GM18517 (cell line): Measurements from ENCODE around the gene NID2.

ENCODE experiments used
- ATAC-seq: cut with Tn5 transposase; IDR thresholded peaks from one replicate; pipeline ENCODE4 v1.9.1; 2021; ENCODE audit warnings: mild to moderate bottlenecking, moderate library complexity; ENCODE audit not compliant: unreplicated experiment

Gene NID2

DNA sequence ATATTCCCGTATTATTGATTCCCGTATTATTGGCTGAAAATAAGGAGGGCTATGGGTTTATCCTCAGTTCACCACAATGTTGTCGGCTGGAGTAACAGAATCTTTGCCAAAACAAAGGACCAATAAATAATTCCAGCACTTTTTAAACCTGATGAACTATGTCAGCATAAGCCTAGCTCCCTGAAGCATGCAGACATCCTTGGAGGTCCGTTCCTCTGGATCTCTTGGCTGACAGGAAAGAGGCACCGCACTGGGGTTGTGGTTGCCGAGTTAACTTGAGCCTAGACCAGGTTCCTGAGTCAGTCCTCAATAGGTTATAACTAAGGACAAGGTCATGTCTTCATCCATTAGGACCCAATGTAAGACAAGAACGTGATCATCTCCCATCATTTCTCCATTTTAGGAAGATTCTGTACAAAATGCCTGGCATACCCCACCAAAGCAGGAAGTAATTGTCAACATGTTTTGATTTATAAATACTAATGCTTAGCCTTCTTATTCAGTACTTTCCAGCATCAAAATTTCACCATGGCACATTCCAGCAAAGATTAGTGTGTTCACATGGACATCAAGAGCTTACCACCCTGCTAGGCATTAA lies 36.6 kb downstream of the NID2 start:
- no peak for ATAC-seq

DNA sequence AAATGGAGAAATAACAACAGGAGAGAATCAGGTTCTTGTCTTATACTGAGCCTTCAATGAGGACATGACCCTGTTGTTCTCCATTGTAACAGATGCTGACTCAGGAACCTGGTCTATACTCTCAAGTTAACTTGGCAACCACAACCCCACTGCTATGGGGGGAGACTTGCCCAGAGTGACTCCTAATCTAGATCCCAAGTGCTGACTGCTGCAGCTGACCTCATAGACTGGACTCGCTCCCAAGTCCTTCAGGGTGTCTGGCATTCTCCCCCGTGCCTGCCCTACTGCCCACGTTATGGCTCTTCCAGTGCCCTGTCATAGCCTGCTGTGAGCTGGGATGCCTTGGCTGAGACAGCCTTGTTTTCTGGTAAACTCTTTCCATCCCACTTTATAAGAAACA lies 37.1 kb downstream of the NID2 start:
- no peak for ATAC-seq

DNA sequence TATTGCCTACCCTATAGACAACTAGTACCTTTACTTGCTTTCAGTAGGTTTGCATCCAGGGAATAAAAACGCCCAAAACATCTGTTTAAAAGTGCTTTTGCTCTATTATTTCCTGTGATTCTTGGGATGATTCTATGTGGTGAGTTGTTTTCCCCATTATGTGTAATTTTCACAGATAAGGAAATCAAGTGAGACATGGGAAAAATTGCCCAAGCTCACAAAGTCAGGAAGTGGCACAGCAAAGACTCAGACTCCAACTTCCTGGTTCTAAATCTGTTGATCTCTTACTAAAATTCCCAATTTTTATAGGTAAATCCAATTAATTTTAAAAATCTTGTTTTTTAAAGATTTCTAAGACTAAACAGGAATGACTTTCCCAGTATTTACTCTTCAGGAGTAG lies 39.0 kb downstream of the NID2 start:
- ATAC-seq, result no peak

DNA sequence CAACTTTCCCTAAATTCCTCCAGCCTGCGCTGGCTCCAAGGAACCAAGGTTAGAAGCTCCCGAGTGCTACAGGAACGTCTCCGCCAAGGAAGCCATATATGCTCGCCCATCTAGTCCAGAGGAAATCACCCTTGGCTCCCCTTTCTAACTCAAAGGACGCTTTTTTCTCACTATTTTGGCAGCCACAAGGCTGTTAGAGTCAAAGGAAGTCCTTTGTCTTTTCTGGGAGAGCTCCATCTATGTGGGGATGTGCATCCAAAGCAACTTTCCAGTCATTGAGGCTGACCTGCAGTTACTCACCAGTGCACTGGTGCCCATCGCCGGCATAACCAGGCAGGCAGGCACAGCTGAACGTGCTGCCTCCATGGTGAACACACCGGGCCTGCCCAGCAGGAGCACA lies 42.0 kb downstream of the NID2 start:
- no peak for ATAC-seq

DNA sequence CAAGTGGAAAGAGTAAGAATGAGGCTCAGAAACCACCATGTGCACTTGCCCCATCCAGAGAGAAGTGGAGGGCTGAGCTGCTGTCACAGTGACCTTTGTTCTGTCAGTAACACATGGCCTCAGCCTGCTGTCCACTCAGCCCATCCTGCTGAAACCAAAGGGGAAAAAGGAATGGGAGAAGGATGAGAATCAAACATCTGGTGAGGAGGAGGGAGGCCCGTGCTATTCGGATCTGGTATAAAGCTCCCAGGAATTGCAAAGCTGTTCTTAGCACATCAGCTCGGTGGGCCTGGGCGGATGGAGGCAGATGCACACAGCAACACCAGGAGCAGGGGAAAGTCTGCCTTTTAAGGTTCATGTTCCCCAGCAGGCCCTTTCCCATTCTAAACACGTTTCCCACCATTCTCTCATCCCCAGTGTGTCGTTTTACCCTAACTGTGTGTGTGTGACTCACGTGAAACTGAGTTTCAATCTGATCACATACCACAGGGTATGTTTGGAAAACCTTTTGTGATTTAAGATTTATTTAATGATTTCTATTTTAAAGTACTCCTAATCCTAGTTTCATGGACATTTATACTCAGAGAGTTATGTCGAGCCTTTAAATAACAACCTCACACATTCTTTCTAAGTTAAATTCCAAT lies 42.7 kb downstream of the NID2 start:
- ATAC-seq, result no peak

DNA sequence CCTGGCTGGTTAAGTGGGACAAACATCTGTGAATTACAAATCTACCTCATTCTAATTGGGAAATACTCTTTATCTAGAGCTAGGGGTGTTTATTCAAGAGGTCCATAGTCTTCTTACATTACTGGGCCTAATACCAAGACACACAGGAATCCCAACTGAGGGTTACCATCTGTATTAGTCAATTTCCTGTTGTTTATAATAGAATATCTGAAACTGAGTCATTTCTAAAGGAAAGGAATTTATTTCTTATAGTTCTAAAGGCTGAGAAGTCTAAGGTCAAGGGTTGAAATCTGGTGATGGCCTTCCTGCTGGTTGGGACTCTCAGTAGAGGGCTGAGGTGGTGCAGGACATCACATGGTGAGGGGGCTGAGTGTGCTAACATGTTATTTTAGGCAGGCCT lies 43.5 kb downstream of the NID2 start:
- no peak for ATAC-seq

DNA sequence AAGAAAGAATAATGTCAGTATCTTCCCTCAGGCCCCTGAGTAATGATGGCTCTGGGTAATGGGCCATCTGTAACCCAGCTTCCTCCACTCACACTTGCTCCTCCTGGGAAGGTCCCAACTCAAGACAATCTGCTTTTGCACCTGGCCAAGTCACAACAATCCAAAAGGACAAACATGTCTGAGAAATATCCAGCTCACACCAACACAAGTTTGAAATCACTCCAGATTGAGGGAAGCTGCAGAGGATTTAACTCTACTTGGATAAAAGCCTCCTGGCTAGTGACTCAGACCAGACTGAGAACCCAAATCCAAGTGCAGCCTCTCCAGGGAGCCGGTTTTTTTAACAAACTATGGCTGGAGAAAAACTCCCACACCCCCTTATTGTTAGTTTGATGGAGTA lies 45.3 kb downstream of the NID2 start:
- no peak for ATAC-seq

DNA sequence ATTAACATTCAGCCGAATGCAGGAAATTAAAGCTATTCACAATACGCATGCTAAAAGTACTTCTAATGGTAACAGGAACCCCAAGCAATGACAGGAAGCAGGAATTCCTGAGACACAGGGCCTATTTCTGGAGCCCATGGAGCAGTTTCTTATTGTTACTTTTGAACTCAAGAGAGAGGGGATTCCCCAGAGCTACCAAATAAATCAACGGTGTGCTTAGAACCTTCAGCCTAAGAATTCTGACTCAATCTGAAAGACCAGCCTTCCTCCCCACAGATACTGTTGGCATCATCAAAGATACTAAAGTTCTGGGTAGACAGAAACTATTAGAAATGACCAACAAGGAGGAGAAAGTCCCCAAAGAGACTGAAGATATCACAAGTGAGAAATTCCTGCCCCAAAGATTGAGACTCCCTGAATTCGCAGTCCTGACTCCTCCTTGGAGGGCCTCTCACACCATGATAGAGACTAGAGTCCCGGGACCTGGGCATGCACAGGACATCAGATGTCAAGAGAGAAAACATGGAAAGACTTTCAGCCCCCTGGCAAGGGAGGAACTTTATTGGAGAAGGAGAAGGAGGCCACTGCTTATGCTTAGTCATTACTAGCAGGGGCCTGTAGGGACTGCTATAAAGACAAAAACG lies 46.8 kb downstream of the NID2 start:
- peak; percentile 91 for ATAC-seq

DNA sequence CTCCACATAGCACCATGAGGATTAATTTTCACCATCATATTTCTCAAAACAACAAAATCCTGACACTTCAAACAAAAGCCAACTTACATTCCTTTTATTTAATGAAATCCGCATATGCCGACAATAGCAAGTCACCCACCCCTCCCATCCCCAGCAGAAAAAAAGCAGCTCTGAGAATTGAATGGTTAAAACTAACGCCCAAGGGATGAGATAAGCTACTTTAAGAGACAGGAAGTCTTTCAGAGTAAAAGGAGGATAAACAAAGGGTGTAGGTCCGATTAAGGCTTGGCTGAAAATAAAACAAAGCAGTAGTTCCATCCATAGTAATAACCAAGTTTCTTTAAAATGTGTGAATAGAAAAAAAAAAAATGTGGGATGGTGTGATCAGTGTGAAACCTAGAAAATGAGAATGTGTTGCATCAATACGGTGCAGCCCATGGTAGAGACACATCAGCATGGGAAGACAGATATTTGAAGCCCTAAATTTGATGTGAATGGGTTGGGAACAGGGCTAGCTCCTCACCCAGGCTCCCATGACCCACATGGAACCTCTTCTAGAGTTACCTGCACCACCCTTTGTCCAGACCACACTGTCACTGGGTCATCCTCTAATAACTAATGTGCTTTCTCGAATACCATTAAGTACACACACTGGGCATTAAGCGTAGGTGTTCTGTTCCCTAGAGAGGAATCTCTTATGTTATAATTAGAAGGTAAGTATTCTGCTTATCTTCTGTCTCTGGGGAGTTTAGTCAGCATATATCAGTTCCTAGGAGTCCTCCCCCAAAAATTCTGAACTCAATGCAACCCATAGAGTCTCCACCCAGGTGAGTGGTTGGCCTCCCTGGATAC lies 47.8 kb downstream of the NID2 start:
- no peak for ATAC-seq

DNA sequence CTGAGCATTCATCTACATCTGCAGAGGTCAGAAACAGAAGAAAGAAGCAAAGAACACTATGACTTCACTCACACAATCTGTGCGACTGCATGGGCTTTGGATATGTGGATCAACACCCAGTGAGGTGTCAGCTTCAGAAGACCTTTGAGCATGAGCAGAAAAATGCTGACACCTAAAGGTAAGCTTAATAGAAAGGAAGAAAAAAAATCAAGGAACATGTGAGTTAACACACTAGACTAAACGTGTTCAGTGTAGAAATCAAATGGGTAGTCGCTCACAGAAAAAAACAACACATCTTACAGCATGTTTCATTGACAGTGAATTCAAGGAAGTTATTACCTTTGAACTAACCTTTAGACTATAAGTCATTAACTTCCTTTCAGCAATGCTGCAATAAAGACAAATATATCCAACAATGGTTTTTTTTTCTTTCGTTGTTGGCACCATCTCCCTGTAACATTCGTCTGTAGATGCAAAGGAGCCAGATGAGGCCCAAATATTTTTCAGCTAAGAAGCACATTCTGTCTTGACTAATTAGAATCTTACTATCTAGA lies 48.6 kb downstream of the NID2 start:
- ATAC-seq, result no peak

DNA sequence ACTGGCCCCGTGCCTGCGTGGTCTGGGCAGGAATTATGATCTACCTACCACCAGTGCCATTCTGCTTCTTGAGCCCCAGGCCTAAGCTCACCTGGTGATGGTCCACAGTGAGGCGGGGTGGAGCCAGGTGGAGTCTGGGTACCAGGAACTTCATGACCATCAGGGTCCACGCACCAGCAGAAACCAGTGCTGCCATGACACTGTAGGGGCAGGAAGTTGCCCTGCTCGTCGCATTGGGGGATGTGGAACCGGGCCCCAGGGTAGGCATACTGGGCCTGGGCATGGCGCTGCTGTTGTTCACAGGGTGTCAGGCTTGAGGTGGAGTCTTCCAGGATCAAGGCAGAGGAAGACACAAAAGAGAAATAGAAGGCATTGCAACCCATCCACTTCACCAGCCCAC lies 49.9 kb downstream of the NID2 start:
- ATAC-seq, result no peak

DNA sequence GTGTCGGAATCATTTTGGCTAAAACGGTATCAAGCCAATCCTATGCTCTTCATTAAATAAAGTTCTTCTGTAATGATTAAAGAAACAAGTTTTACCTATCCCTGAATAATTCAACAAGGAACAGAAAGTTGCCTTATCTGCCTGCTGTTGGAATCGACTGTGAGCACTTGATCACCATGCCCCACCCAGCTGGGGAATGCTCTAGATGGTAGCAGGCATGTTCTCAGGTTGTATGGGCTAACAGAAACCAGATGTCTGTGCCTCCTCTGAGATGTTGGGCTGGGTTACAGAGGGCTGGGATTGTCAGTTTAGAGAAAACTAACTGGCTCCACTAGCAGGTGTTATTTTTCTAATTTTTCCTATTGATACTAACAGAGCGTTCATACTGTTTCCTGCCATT lies 50.6 kb downstream of the NID2 start:
- ATAC-seq, result no peak

DNA sequence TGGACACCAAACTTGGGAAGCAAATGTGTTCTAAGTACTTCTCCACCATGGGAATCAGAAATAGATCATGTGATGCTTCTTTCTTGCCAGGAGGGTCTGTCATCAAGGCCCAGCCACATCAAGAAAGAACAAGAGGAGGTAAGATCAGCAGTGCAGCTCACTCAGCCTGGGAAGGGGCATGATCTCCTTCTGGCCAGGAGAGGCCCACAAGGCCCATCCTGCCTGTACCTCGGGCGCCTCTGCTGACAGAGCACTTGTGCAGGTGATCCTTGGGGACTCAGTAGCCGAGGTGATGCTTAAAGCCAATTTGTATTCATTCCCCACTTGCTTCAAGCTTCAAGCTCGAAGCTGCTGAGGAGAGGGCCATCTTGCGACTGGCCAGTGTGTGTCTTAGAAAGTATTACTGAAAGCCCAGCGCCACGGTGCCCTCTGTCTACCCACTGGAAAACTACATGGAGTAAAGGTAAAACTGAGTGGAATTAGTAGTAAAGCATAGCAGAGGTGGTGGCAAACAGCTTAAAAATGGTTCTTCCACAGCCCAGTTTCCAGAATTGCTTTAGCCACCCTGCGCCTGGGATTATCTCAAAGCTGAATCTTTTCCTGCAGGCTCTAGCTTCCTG lies 53.3 kb downstream of the NID2 start:
- no peak for ATAC-seq

DNA sequence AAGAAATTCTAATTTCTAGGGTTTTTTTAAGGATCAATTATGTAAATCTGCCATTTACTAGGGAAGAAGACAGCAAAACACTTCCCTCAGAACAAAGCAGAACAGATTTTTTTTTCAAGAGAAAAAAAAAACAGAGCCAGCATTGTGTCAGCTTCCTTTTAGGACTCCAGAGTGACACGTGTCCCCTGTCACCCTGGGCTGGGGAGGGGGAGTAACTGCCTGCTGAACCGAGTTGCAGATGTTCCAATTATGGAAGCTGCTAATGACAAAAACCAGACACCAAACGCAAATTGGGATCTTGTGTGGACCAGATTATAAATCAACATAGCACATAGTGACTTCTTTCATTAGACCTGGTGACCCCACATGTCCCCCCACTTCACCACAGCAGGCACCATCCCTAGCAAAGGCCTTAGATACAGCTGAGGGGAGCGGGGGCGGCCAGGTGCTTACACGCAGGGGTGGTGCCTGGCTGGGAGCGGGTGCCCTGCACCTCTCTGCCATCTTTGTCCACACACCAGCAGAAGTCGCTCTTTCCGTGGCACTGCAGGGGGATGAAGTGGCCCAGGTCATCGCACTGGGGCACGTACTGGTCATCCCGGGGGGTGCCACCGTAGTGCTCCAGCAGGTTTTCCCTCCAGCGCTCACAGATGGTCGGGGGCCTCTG lies 54.1 kb downstream of the NID2 start:
- ATAC-seq, result no peak

DNA sequence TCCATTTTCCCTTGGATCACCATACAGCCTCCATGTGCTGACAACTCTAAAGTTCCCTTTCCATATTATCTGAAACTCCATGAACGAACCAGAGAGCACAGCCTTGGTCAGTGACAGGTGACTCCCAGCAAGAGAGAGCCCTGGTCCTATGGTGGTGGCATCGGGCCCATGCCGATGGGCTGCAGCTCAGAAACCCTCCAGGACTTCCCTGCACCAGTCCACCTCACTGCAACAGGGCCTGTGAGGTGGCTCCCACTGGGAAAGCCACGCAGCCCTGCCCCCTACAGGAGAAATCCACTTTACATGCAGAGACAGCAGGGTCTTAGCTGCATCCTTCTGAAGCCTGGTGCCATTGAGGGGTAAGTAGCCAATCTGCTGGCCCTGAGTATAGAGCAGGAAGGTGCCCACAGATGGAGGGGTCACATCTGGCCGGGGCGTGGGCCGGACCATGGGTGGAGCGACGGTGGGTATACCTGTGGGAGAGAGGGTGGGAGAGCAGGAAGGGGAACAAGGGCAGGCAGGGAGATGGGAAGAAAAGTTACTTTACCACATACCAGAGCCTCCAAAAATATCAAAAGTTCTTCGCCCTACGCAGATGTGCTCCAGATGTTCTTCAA lies 54.8 kb downstream of the NID2 start:
- no peak for ATAC-seq

DNA sequence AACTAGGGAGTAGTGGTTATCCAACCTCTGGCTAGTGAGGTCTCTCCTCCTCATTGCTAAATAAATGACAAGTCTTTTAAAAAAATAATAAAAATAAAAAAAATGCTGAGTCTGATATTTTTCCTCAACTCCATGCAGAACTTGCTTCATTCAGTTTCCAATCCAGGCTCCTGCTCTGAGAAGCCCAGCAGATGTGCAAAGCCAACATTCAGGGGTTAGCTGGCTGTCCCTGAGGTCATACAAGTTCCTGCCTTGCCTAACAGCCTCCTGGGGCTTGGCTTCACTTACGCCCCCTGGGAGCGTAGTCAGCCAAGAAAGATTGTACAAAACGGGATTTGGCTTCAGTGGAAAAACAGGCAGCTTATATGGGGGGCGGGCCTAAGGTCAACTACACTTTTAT lies 56.2 kb downstream of the NID2 start:
- no peak for ATAC-seq

DNA sequence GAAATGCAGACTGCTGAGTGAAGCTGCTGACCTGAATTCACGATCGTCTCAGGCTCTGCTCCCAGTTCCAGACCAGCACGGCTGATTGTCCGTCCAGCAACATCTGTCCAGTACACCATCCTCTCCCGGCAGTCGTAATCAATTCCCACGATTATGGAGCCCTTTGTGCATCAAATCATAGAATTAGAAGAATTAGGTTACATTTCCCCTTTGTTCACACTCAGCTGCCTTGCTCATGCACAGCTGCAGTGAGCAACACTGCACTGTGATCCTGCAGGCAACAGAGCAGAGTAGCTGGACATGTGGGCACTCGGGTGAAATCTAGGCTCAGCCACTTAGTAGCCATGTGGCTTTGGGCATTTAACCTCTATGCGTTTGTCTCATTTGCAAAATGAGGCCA lies 57.3 kb downstream of the NID2 start:
- ATAC-seq, result no peak

DNA sequence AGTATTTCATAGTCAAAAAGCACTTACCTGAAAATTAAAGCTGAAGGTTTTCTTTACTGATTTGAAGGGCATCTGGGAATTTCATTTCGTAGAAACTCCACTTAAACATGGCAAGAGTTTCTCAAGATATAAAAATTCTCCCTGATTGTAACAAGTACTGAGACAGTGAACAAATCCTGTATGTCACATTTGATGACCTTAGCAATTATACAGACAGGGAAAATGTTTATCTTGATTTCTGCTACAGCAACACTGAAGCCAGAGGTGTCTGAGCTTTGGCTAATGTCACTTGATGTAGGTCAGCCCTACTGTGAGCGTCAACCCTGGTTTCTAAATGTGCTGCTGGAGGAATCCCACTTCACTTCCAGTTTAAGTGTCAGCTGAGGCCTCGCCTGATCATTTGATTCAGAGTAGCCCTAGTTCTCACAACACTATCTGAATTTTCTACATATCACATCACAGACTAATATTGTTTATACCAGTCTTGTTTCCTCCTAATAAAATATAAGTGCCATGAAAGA lies 58.6 kb downstream of the NID2 start:
- no peak for ATAC-seq

DNA sequence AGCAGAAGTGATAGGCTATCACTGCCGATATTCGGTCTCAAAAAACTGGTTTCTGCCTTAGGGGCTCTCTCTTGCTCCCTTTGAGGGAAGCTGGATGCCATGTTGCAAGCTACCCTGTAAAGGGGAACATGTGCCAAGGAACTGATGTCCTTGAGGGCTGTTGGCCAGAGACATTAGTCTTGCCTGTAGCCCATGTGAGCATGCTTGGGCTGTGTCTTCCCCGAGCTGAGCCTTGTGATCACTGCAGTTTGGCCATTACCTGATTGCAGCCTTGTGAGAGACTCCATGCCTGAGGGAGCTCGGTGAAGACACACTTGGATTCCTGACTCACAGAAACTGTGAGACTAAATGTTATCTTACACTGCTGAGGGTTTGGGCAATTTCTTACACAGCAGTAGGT lies 60.7 kb downstream of the NID2 start:
- ATAC-seq, result no peak

DNA sequence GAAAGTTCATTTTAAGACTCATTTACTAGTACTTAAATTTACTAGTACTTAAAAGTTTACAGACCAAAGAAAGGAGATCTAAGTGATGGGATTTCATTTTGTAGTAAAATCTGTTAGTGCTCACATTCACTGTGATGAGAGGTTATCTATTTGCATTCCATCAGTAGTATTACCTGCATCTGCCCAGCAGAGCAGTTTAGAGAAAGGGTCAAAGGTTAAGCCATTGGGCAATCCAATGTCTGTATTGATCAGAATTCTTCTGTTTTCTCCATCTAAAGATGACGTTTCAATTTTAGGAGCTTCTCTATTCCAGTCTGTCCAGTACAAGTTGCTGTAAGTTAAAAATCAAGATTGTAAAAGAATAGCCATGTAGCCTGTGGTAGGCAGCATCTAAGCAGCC lies 61.2 kb downstream of the NID2 start:
- ATAC-seq, result no peak
